HL-60 (cell line): ENCODE data around the gene PAK4.

Source experiments
- POLR2AphosphoS5 ChIP-seq: IDR thresholded peaks from 2 replicates; pipeline ENCODE4 v1.6.1; 2012; ENCODE audit warnings: low read depth
- REST ChIP-seq: IDR thresholded peaks from 2 replicates; pipeline ENCODE4 v1.6.1; 2012; ENCODE audit warnings: low read depth; ENCODE audit not compliant: insufficient replicate concordance
- TF ChIP-seq, protein P1 (sequence below): IDR thresholded peaks from one replicate; pipeline ENCODE4 v1.5.1; 2011; ENCODE audit warnings: low read length, control low read depth, inconsistent platforms; ENCODE audit not compliant: insufficient read depth

GRCh38 chr19:39146686-39147450 is 21.3 kb downstream of the PAK4 start:
- TF ChIP-seq POLR2AphosphoS5 (no peak), REST (no peak)
- TF ChIP-seq, protein P1, sequence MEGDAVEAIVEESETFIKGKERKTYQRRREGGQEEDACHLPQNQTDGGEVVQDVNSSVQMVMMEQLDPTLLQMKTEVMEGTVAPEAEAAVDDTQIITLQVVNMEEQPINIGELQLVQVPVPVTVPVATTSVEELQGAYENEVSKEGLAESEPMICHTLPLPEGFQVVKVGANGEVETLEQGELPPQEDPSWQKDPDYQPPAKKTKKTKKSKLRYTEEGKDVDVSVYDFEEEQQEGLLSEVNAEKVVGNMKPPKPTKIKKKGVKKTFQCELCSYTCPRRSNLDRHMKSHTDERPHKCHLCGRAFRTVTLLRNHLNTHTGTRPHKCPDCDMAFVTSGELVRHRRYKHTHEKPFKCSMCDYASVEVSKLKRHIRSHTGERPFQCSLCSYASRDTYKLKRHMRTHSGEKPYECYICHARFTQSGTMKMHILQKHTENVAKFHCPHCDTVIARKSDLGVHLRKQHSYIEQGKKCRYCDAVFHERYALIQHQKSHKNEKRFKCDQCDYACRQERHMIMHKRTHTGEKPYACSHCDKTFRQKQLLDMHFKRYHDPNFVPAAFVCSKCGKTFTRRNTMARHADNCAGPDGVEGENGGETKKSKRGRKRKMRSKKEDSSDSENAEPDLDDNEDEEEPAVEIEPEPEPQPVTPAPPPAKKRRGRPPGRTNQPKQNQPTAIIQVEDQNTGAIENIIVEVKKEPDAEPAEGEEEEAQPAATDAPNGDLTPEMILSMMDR, result no peak
